ENCODE results near the gene OR6V1.
A peak's percentile ranks its signal among the peaks of the same experiment; 100 is the strongest.

OR6V1 gene

GRCh38 chr7:143052041-143052440 lies at the start of gene OR6V1:
TSS of gene OR6V1 (plus strand) at chr7:143052341. CDS start at chr7:143052341, 0 bp downstream.
- no peak for DNase-seq (ENCODE audit: low read depth in 2 of 3, low spot score in 2 of 3)

- DNase-seq (ENCODE audit: low read depth in 2 of 3, low spot score in 2 of 3) = no peak
Observed at GRCh38 chr7:143002898-143003297, 49.2 kb upstream of the OR6V1 start.

- DNase-seq (ENCODE audit: low read depth in 2 of 3, low spot score in 2 of 3) = no peak
Observed at GRCh38 chr7:143003393-143004051, 48.6 kb upstream of the OR6V1 start.

- DNase-seq (ENCODE audit: low read depth in 2 of 3, low spot score in 2 of 3) = no peak
Observed at GRCh38 chr7:143005632-143006260, 46.4 kb upstream of the OR6V1 start.

- peak; percentile 49 to 73 (median 67) for DNase-seq (ENCODE audit: low read depth in 2 of 3, low spot score in 2 of 3)
Observed at GRCh38 chr7:143008007-143008901, 43.9 kb upstream of the OR6V1 start.

GRCh38 chr7:143012001-143012400 lies 40.1 kb upstream of the OR6V1 start:
- no peak for DNase-seq (ENCODE audit: low read depth in 2 of 3, low spot score in 2 of 3)

- DNase-seq (ENCODE audit: low read depth in 2 of 3, low spot score in 2 of 3) = no peak
Observed at GRCh38 chr7:143012409-143012808, 39.7 kb upstream of the OR6V1 start.

GRCh38 chr7:143013473-143013872 lies 38.7 kb upstream of the OR6V1 start:
- no peak for DNase-seq (ENCODE audit: low read depth in 2 of 3, low spot score in 2 of 3)

GRCh38 chr7:143013893-143014292 lies 38.2 kb upstream of the OR6V1 start:
- DNase-seq (ENCODE audit: low read depth in 2 of 3, low spot score in 2 of 3) = no peak

- no peak for DNase-seq (ENCODE audit: low read depth in 2 of 3, low spot score in 2 of 3)
Observed at GRCh38 chr7:143015084-143015483, 37.1 kb upstream of the OR6V1 start.

GRCh38 chr7:143015926-143016490 lies 36.1 kb upstream of the OR6V1 start:
- no peak for DNase-seq (ENCODE audit: low read depth in 2 of 3, low spot score in 2 of 3)

- no peak for DNase-seq (ENCODE audit: low read depth in 2 of 3, low spot score in 2 of 3)
Observed at GRCh38 chr7:143016996-143017395, 35.1 kb upstream of the OR6V1 start.

- DNase-seq (ENCODE audit: low read depth in 2 of 3, low spot score in 2 of 3) = no peak
Observed at GRCh38 chr7:143018931-143019330, 33.2 kb upstream of the OR6V1 start.

- no peak for DNase-seq (ENCODE audit: low read depth in 2 of 3, low spot score in 2 of 3)
Observed at GRCh38 chr7:143023047-143023446, 29.1 kb upstream of the OR6V1 start.

GRCh38 chr7:143025371-143025770 lies 26.8 kb upstream of the OR6V1 start:
- DNase-seq (ENCODE audit: low read depth in 2 of 3, low spot score in 2 of 3) = no peak

- DNase-seq (ENCODE audit: low read depth in 2 of 3, low spot score in 2 of 3) = no peak
Observed at GRCh38 chr7:143027032-143027431, 25.1 kb upstream of the OR6V1 start, which contains the start of gene OR9A2. TSS of gene OR9A2 (minus strand) at chr7:143027132. CDS start at chr7:143027132, 0 bp downstream.

GRCh38 chr7:143027683-143028082 lies 24.5 kb upstream of the OR6V1 start:
- DNase-seq (ENCODE audit: low read depth in 2 of 3, low spot score in 2 of 3) = no peak

- no peak for DNase-seq (ENCODE audit: low read depth in 2 of 3, low spot score in 2 of 3)
Observed at GRCh38 chr7:143038635-143039034, 13.5 kb upstream of the OR6V1 start.

GRCh38 chr7:143040209-143040715 lies 11.9 kb upstream of the OR6V1 start:
- no peak for DNase-seq (ENCODE audit: low read depth in 2 of 3, low spot score in 2 of 3)

- no peak for DNase-seq (ENCODE audit: low read depth in 2 of 3, low spot score in 2 of 3)
Observed at GRCh38 chr7:143041346-143041745, 10.8 kb upstream of the OR6V1 start.

GRCh38 chr7:143042159-143042789 lies 9.9 kb upstream of the OR6V1 start:
- DNase-seq (ENCODE audit: low read depth in 2 of 3, low spot score in 2 of 3) = no peak

All from activated CD8-positive, alpha-beta memory T cell treated with anti-CD3 and anti-CD28 coated beads for 48 hours (primary cell).